Parathyroid adenoma (tissue), 2 donors: ENCODE measurements around the gene GSN.

ENCODE experiments used
- H2AFZ ChIP-seq: fragments of 300-600 bp; sonication (generic); one replicate; pipeline ENCODE4 v1.7.0; 2017; ENCODE audit warnings: antibody characterized with exemption, mild to moderate bottlenecking
- H3K27ac ChIP-seq: fragments of 300-600 bp; sonication (generic); one replicate; pipeline ENCODE4 v1.7.0; 2017
- H3K27me3 ChIP-seq: fragments of 300-600 bp; sonication (generic); one replicate; pipeline ENCODE4 v1.7.0; 2017; ENCODE audit warnings: low read length; ENCODE audit not compliant: control insufficient read depth, insufficient read depth
- H3K36me3 ChIP-seq: fragments of 300-600 bp; sonication (generic); one replicate; pipeline ENCODE4 v1.7.0; 2017; ENCODE audit warnings: low read length; ENCODE audit not compliant: control insufficient read depth, insufficient read depth
- H3K4me1 ChIP-seq: fragments of 300-600 bp; sonication (generic); one replicate; pipeline ENCODE4 v1.7.0; 2017; ENCODE audit warnings: control low read depth
- H3K4me2 ChIP-seq: fragments of 300-600 bp; sonication (generic); one replicate; pipeline ENCODE4 v1.7.0; 2017; ENCODE audit warnings: low read length
- H3K4me3 ChIP-seq: fragments of 300-600 bp; sonication (generic); one replicate; pipeline ENCODE4 v1.7.0; 2017; ENCODE audit warnings: low read depth, low read length
- H3K79me2 ChIP-seq: fragments of 300-600 bp; sonication (generic); one replicate; pipeline ENCODE4 v1.7.0; 2017; ENCODE audit warnings: control low read depth
- H3K9ac ChIP-seq: fragments of 300-600 bp; sonication (generic); one replicate; pipeline ENCODE4 v1.7.0; 2017; ENCODE audit warnings: mild to moderate bottlenecking
- H3K9me3 ChIP-seq: fragments of 300-600 bp; sonication (generic); one replicate; pipeline ENCODE4 v1.7.0; 2017; ENCODE audit warnings: low read length; ENCODE audit not compliant: control insufficient read depth
- CTCF ChIP-seq: fragments of 300-600 bp; sonication (generic); IDR thresholded peaks from one replicate; pipeline ENCODE4 v1.7.0; 2017; ENCODE audit warnings: antibody characterized with exemption, mild to moderate bottlenecking
- donor health status: primary hyperparathyroidism.

Gene GSN

GRCh38 chr9:121230256-121230655 is 37.7 kb upstream of the GSN start:
- Histone ChIP-seq H3K9ac (no peak overlapping the region), H3K4me2 (no peak overlapping the region), H3K27me3 (no peaks in the 10 kb centered on the region), H3K4me3 (no peak overlapping the region), H3K79me2 (no peaks in the 10 kb centered on the region), H2AFZ (no peak overlapping the region), H3K36me3 (no peaks in the 10 kb centered on the region), H3K27ac (no peak overlapping the region), H3K4me1 (no peaks in the 10 kb centered on the region), H3K9me3 (no peaks in the 10 kb centered on the region)
- TF ChIP-seq CTCF = no peak

- no peak for TF ChIP-seq CTCF
- Histone ChIP-seq H3K4me3 (no peak overlapping the region), H3K4me2 (no peak overlapping the region), H3K27ac (no peak overlapping the region), H3K4me1 (no peaks in the 10 kb centered on the region), H3K9ac (no peak overlapping the region), H3K27me3 (no peaks in the 10 kb centered on the region), H3K36me3 (no peaks in the 10 kb centered on the region), H2AFZ (no peak overlapping the region), H3K79me2 (no peaks in the 10 kb centered on the region), H3K9me3 (no peaks in the 10 kb centered on the region)
Observed at GRCh38 chr9:121232251-121232650, 35.7 kb upstream of the GSN start.

GRCh38 chr9:121233906-121234831 is 33.8 kb upstream of the GSN start:
- H3K9ac ChIP-seq = no peak overlapping the region
- H3K4me1 ChIP-seq = no peaks in the 10 kb centered on the region
- H3K4me2 ChIP-seq = no peak overlapping the region
- no peak for TF ChIP-seq CTCF
- no peaks in the 10 kb centered on the region for H3K36me3 ChIP-seq
- no peak overlapping the region for H3K27ac ChIP-seq
- H3K9me3 ChIP-seq = no peaks in the 10 kb centered on the region
- H3K79me2 ChIP-seq = no peaks in the 10 kb centered on the region
- no peaks in the 10 kb centered on the region for H3K27me3 ChIP-seq
- no peak overlapping the region for H2AFZ ChIP-seq
- H3K4me3 ChIP-seq = no peak overlapping the region

DNA sequence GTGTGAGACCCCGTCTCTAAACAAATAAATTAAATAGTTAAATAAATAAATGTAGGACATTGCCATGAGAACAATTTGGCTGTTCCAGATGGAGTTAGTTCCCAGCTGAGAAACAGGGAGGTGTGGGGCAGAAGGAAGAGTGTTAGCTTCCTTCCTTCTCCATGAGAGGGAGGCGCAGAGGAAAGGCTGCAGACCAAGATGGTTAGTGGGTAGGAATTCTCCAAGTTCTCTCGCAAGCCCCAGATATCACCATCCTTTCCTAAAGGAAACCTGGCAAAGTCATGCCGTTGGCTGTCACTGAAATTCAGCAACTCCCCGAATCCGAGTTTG is 33.2 kb upstream of the GSN start:
- Histone ChIP-seq H3K36me3 (no peaks in the 10 kb centered on the region), H3K4me1 (no peaks in the 10 kb centered on the region), H3K4me2 (no peak overlapping the region), H3K9me3 (no peaks in the 10 kb centered on the region), H3K27ac (no peak overlapping the region), H2AFZ (no peak overlapping the region), H3K9ac (no peak overlapping the region), H3K79me2 (no peaks in the 10 kb centered on the region), H3K4me3 (no peak overlapping the region), H3K27me3 (no peaks in the 10 kb centered on the region)
- TF ChIP-seq CTCF = no peak

DNA sequence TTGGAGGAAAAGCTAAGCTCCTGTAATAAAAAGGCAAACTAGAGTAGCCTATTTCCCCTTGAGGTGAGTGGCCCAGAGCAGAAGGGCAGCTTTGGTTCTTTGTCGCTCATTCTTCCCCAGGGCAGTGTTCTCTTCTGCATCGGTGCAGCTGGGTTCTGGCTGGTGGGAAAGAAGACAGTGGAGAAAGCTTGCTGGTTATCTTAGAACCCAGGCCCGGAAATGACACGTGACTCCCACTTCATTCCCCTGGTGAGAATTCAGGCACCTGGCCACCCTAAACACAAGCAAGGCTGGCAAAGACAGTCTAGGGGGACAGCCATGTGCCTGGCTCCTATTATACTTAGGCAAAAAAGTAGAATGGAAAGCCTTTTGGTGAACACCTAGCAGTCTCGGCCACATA is 32.5 kb upstream of the GSN start:
- no peaks in the 10 kb centered on the region for H3K27me3 ChIP-seq
- no peak overlapping the region for H3K4me3 ChIP-seq
- H3K9me3 ChIP-seq = no peaks in the 10 kb centered on the region
- no peak overlapping the region for H3K9ac ChIP-seq
- no peak overlapping the region for H3K27ac ChIP-seq
- no peaks in the 10 kb centered on the region for H3K79me2 ChIP-seq
- no peaks in the 10 kb centered on the region for H3K36me3 ChIP-seq
- H2AFZ ChIP-seq = no peak overlapping the region
- TF ChIP-seq CTCF = no peak
- no peak overlapping the region for H3K4me2 ChIP-seq
- no peaks in the 10 kb centered on the region for H3K4me1 ChIP-seq
